RKO (cell line): Measurements from ENCODE around the gene AHR.

Experiments
- DNase-seq: peaks from one replicate; pipeline ENCODE4 v3.0.0-alpha.2; 2016; ENCODE audit warnings: low spot score

The AHR gene

DNA sequence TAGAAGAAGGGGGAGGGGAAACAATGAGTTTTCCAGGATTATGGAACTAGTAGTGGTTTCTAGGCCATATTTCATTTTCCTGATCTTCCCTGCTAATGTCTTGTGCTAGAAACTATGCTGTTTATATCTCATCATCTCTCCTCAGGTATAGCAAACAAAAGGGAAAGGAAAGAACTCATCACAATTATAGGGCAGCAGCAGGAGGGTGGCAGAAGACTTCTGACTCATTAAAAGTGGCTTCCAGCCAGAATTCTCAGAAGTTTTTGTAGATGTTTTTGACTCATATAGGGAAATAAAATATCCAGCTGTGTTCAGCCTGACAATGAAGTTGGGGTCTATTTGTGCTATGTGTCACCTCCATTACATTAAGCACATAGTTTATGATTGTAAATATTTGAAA is 6.5 kb downstream of the AHR start:
- peak; percentile 60 for DNase-seq

DNA sequence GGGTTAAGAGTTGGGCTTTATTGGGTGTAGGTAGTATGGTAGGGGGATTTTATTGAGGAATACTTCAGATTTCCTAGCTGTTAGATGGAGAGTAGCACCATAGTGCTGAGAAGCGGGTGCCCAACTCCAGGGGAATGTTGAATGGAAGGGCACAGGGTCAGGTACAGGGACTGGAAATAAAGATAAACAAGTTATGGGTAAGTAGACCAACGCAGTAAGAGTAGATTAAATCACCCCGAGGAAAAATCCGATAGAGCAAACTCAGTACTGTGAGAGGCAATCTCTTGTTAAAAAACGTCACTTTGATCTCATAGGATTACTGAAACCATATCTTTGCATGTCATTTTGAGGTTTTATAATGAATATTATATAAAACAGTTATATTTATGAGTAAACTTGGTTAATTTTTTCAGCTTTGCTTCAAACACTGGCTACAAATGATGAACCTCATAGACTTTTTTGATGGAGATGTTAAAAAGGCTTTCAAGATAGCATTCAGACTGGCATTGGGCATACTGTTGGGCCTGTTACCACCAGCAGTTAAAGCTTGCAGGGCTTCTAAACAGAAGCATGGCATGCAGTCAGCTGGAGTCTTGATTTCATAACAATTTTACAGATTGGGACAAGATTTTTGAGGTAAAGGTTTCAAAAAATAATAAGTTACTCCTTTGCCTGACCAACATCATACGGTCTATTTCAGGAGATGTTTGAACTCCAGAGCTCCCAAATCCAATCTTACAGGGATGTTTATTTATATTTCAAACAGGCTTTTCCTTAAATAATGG is 7.1 kb downstream of the AHR start:
- DNase-seq: no peak

DNA sequence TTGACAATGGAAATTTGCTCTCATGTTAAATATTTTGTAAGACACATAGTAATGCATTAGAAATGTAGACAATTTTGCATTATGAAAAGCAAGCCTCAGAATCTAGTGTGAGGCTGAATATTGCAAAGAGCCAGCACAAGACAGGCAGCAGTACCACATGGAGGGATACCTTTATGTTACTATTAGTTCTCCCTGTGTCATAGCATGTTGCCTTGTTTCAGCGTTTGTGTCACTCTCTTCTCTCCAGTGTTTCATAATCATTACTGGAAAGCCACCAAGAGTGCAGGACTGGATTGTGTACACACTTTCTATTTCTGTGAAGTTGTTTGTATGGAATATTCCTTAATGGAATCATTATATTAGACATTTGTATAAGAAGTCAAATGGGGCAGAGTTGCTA is 8.5 kb downstream of the AHR start:
- no peak for DNase-seq

GRCh38 chr7:17307558-17307957 is 9.1 kb downstream of the AHR start:
- DNase-seq: no peak

DNA sequence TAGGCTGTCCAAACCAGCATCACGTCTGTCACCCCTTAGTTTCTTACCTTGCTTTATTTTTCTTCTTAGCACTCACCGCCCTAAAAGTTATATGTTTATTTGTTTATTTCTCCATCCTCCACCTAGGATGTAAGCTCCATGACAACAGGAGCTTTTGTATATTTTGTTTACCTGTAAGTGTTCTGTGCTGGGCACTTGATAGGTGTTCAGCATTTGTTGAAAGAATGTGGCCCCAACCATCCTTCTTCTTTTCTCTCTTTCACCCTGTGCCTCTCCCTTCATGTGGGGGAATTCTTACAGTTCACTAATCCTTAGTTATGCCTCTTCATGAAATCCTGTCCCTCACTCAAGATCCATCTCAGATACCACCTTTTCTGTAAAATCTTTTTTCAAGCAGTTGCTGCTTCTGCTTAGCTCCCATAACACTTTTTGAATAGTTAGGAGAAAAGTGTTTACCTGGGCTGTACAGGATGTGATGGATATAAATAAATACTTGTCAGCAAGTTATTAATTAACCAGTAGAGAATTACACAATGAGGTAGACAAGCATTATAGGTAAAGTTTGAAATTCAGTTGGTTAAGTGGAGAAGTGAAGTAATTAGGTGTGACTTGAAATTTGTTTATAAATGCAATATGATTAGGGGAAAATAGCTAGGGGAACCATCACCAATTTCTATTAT is 9.7 kb downstream of the AHR start:
- DNase-seq: no peak

DNA sequence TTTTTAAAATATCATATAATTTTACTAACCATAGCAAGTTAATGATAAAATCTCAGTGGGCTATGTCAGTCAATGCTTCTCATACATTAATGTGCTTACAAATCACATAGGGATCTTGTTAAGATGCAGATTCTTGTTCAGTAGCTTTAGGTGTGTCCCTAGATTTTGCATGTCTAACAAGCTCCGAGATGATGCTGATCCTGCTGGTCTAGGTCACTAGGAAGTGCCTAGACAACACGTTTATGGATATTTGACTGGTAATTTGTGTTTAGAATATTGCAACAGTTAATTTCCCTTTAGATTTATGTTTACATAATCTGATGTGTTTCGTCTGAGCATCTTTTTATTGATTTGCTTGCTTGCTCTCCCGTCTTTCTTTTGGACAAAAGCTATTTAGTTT is 12.7 kb downstream of the AHR start:
- DNase-seq: no peak

- no peak for DNase-seq
Observed at GRCh38 chr7:17311952-17312351, 13.5 kb downstream of the AHR start.

DNA sequence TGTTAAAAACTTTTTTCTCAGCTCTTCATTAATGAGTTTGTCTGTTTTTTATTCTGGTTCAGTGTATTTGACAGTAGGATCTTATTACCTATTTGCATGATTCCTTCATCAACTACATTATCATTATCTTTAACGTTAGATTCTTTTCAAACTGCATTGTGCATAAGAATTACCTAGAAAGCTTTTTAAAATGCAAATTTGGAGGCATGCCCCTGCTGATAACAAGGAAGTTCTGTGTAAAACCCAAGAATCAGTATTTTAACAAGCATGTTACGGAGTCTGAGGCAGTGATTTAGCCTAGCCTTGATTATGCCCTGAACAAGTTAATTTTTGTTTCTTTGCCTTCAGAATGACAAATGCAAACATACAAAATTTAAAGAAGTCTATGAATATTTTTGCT is 14.2 kb downstream of the AHR start:
- no peak for DNase-seq

DNA sequence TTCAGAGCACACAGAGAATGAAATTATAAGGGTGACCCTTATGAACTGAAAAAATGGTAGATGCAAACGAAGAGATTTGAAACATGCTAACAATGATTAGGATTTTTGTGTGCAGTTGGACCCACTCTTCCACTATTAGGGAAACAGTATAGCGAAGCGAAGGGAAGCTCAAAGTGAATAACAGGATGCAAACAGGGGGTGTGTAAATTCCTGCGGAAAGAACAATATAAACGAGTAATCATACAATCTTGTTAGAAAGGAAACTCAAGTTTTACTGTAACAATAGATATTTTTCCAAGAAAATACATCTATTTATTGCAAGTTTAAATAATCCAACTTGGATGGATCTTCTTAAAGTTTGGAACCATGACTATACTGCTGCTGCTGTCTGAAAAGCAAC is 14.7 kb downstream of the AHR start:
- DNase-seq: no peak

- no peak for DNase-seq
Observed at GRCh38 chr7:17315974-17316373, 17.5 kb downstream of the AHR start.

GRCh38 chr7:17318146-17318545 is 19.7 kb downstream of the AHR start:
- no peak for DNase-seq

GRCh38 chr7:17319164-17320101 is 21.0 kb downstream of the AHR start:
- no peak for DNase-seq

DNA sequence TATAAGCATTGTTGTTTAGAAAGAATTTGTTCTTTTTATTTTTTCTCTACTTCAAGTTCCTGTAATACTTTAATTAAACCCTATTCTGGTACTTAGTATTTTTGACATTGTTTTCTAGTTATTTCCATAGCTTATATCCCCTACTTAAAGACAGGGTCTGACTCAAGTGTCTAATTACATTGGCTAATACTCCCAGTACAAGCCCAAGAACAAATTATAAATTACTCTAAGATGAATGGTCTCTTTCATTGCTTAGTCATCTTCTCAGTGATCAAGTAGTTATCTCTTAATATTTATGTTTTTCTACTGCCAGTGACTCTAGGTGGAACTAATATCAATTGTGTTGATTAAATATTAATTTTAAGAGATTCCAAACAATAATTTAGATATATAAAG is 21.6 kb downstream of the AHR start:
- DNase-seq: no peak

DNA sequence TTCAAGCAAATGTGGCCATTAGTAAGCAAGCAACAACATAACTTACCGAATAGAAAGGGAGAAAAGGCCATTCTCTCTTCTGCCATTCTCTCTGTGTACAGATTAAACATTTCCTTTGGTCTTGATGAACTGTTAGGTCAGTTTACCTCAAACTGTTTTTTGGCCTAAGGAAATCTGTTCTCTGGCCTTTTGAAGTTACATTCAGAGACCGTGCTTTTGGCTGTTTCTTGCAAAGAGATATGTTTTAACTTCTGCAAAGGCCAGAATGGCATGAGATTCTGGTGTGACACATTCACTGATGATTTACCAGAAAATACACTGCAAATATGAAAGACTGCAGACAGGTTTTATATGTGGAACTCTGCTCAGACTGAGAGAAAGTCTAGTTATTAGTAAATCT is 22.2 kb downstream of the AHR start:
- no peak for DNase-seq

GRCh38 chr7:17325364-17325763 is 26.9 kb downstream of the AHR start:
- no peak for DNase-seq

DNA sequence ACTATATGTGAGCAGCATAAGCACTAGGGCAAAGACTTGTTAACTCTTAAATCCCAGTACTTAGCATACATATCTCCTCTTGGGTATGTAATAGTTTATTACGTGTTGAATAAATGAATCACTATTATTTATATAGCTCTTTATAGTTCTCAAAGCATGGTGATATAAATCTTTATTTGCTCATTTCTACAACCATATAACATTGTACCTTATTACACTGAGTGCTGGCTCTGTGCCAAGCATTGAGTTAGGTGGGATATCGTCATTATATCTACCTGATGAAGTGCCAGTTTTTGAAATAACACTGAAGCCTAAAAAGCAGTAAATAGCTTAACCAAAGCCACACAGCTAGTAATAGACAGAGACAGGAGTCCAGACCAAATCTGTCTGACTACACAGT is 27.9 kb downstream of the AHR start:
- DNase-seq: no peak

DNA sequence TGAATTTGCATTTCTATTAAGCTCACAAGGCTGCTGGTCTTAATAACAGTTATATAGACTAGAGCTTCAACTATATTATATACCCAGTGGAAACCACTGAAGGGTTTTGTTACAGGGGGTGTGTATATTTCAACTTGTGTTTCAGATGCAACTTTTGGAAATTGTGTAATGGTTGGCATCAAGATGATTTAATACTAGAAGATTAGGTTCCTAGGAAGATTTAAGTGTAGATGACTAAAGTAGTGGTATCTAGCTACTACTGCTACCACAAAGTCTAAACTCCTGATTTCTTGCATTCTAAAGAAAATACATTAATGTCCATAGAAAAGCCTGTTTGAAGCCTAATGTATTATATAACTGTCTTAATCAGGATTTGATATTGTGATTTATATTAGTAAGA is 30.2 kb downstream of the AHR start:
- DNase-seq: no peak

DNA sequence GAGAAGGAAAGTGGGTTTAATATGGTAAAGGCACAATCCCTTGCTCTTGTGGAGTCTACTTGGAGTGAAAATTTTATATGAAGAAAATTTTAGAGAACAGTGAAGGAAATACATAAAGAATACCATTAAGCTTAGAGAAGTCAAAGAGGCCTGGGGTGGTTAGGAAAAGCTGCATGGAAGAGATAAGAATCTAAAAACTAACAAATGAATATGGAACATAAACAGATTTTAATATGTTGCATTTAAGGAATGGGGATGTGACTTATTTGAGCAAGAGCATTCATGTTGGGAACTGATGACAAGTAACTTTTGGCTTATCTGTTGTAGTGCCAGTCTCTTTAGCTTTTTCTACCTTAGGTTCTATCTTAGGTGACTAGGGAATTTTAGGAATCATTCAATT is 31.0 kb downstream of the AHR start:
- no peak for DNase-seq

GRCh38 chr7:17331891-17332501 is 33.5 kb downstream of the AHR start:
- DNase-seq: peak; percentile 2

GRCh38 chr7:17333221-17333620 is 34.8 kb downstream of the AHR start:
- DNase-seq: no peak

DNA sequence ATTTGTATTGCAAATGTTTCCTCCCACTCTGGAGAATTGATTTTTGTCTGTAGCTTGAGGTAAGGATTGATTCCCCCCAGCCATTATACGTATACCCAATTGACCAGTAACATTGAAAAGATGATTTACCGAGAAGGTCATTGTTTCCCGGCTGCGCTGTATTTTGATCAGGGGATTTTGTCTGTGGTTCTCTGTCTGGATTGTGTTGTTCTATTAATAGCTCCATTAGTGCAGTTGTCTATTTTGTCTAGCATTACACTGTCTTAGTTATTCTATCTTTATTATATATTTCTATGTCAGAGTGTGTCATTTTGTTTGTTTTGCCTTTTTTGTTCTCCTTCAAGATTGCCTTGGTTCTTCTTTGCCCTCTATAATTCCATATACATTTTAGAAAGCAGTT is 37.7 kb downstream of the AHR start:
- DNase-seq: no peak

DNA sequence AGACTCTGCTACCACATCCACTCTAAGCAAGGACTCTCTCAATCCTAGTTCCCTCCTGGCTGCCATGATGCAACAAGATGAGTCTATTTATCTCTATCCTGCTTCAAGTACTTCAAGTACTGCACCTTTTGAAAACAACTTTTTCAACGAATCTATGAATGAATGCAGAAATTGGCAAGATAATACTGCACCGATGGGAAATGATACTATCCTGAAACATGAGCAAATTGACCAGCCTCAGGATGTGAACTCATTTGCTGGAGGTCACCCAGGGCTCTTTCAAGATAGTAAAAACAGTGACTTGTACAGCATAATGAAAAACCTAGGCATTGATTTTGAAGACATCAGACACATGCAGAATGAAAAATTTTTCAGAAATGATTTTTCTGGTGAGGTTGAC is 40.7 kb downstream of the AHR start:
- no peak for DNase-seq
